Muscle of leg (tissue), 11 donors: ENCODE measurements around the gene AKAP13. TPM values are rescaled to one million over a fixed set of nuclear protein-coding genes. Genes with fewer than 3 reads are reported as not detected.

Experiments
- DNase-seq: peaks from one replicate; pipeline ENCODE4 v3.0.0; 2013
- H3K27ac ChIP-seq: one replicate; pipeline ENCODE4 v1.5.1; 2013; ENCODE audit warnings: mild to moderate bottlenecking, low read length, control low read depth
- H3K27me3 ChIP-seq: one replicate; pipeline ENCODE4 v1.6.1; 2013; ENCODE audit warnings: low read length; ENCODE audit not compliant: control insufficient read depth, insufficient read depth
- H3K36me3 ChIP-seq: one replicate; pipeline ENCODE4 v1.6.1; 2013; ENCODE audit warnings: low read length; ENCODE audit not compliant: control insufficient read depth, insufficient read depth
- H3K4me1 ChIP-seq: one replicate; pipeline ENCODE4 v1.6.1; 2013; ENCODE audit warnings: low read length; ENCODE audit not compliant: control insufficient read depth, insufficient read depth
- H3K4me3 ChIP-seq: one replicate; pipeline ENCODE4 v1.5.1; 2013; ENCODE audit warnings: low read length, control low read depth
- H3K9me3 ChIP-seq: replicated peaks from 2 replicates; pipeline ENCODE4 v1.6.1; 2013; ENCODE audit warnings: low read depth, low read length; ENCODE audit not compliant: control insufficient read depth
- WGBS: methylation state at CpG from one replicate; pipeline ENCODE4 v1.1.5; 2013; ENCODE audit warnings: missing lambda C conversion rate; ENCODE audit not compliant: insufficient coverage; 5-methylcytosine and 5-hydroxymethylcytosine counted together
- polyA plus RNA-seq, 8 donors: library from polyadenylated mRNA; unstranded; fragments of 120-200 nt; gene quantifications; one replicate each; pipeline versions ENCODE4 v1.2.1 to v1.2.3, GENCODE V29; 2013; ENCODE audit warnings: inconsistent platforms in 1 of 8, low replicate concordance in 1 of 8; ENCODE audit not compliant: insufficient read length in 8 of 8, insufficient read depth in 1 of 8
- total RNA-seq: library from RNA; stranded (reverse); fragments of 120-200 nt; gene quantifications from one replicate; pipeline ENCODE4 v1.2.4, GENCODE V29; 2013

Gene AKAP13
- total and polyA plus RNA-seq, 9 donors: 65.2 to 90.9 (median 80.1) TPM

- H3K27ac ChIP-seq: peak overlapping the region; percentile 75
- H3K4me3 ChIP-seq: no peak overlapping the region
- H3K27me3 ChIP-seq: no peaks in the 10 kb centered on the region
- peaks cover 15% of the 10 kb centered on the region for H3K4me1 ChIP-seq
- WGBS: no CpG with 5 or more reads among the region's 7 CpGs
- peaks cover 8% of the 10 kb centered on the region for H3K36me3 ChIP-seq
- no peaks in the 10 kb centered on the region for H3K9me3 ChIP-seq
- DNase-seq: peak; percentile 84
These were observed 322.1 kb downstream of the AKAP13 start for GRCh38 chr15:85702321-85703101.

GRCh38 chr15:85704066-85704465 is 323.7 kb downstream of the AKAP13 start:
- no peak for DNase-seq
- Histone ChIP-seq H3K27ac (peak overlapping the region; percentile 5), H3K4me3 (no peak overlapping the region), H3K27me3 (no peaks in the 10 kb centered on the region), H3K9me3 (no peaks in the 10 kb centered on the region), H3K36me3 (peaks cover 12% of the 10 kb centered on the region), H3K4me1 (peaks cover 24% of the 10 kb centered on the region)
- WGBS: no CpG with 5 or more reads among the region's 4 CpGs

- no CpG with 5 or more reads among the region's 3 CpGs for WGBS
- peaks cover 24% of the 10 kb centered on the region for H3K4me1 ChIP-seq
- H3K36me3 ChIP-seq: peaks cover 14% of the 10 kb centered on the region
- no peaks in the 10 kb centered on the region for H3K27me3 ChIP-seq
- peak; percentile 69 for DNase-seq
- H3K4me3 ChIP-seq: no peak overlapping the region
- no peaks in the 10 kb centered on the region for H3K9me3 ChIP-seq
- peak overlapping the region; percentile 0 for H3K27ac ChIP-seq
These were observed 324.5 kb downstream of the AKAP13 start for GRCh38 chr15:85704720-85705429.

GRCh38 chr15:85706779-85707518 is 326.5 kb downstream of the AKAP13 start:
- Histone ChIP-seq H3K27ac (peak overlapping the region; percentile 91), H3K4me3 (peak overlapping the region; percentile 11), H3K4me1 (peaks cover 24% of the 10 kb centered on the region), H3K36me3 (peaks cover 21% of the 10 kb centered on the region), H3K9me3 (no peaks in the 10 kb centered on the region), H3K27me3 (no peaks in the 10 kb centered on the region)
- DNase-seq: peak; percentile 74
- 20% methylated on average over 1 of the region's 5 CpGs for WGBS

GRCh38 chr15:85707519-85708338 is 327.3 kb downstream of the AKAP13 start:
- peak; percentile 87 for DNase-seq
- Histone ChIP-seq H3K4me1 (peaks cover 22% of the 10 kb centered on the region), H3K27me3 (no peaks in the 10 kb centered on the region), H3K9me3 (no peaks in the 10 kb centered on the region), H3K27ac (peak overlapping the region; percentile 91), H3K4me3 (peak overlapping the region; percentile 11), H3K36me3 (peaks cover 22% of the 10 kb centered on the region)
- WGBS: 10% methylated on average over 1 of the region's 8 CpGs

- H3K27ac ChIP-seq: peak overlapping the region; percentile 91
- H3K9me3 ChIP-seq: no peaks in the 10 kb centered on the region
- H3K27me3 ChIP-seq: no peaks in the 10 kb centered on the region
- H3K36me3 ChIP-seq: peaks cover 25% of the 10 kb centered on the region
- DNase-seq: no peak
- WGBS: 60% methylated on average over 3 of the region's 6 CpGs
- no peak overlapping the region for H3K4me3 ChIP-seq
- peaks cover 22% of the 10 kb centered on the region for H3K4me1 ChIP-seq
These were observed 328.1 kb downstream of the AKAP13 start for GRCh38 chr15:85708402-85708941.

GRCh38 chr15:85709250-85709649 is 328.8 kb downstream of the AKAP13 start:
- peaks cover 22% of the 10 kb centered on the region for H3K4me1 ChIP-seq
- H3K27me3 ChIP-seq: no peaks in the 10 kb centered on the region
- no peak overlapping the region for H3K4me3 ChIP-seq
- H3K27ac ChIP-seq: no peak overlapping the region
- H3K9me3 ChIP-seq: no peaks in the 10 kb centered on the region
- H3K36me3 ChIP-seq: peaks cover 28% of the 10 kb centered on the region
- WGBS: no CpG with 5 or more reads among the region's 2 CpGs
- no peak for DNase-seq

- Histone ChIP-seq H3K36me3 (peaks cover 28% of the 10 kb centered on the region), H3K4me3 (no peak overlapping the region), H3K27me3 (no peaks in the 10 kb centered on the region), H3K27ac (no peak overlapping the region), H3K9me3 (no peaks in the 10 kb centered on the region), H3K4me1 (peaks cover 22% of the 10 kb centered on the region)
- no peak for DNase-seq
- WGBS: 88% methylated on average over 5 of the region's 7 CpGs
These were observed 330.0 kb downstream of the AKAP13 start for GRCh38 chr15:85710340-85710842.

GRCh38 chr15:85711580-85712192 is 331.3 kb downstream of the AKAP13 start:
- Histone ChIP-seq H3K4me1 (peaks cover 16% of the 10 kb centered on the region), H3K27me3 (no peaks in the 10 kb centered on the region), H3K4me3 (no peak overlapping the region), H3K9me3 (no peaks in the 10 kb centered on the region), H3K27ac (no peak overlapping the region), H3K36me3 (peaks cover 38% of the 10 kb centered on the region)
- WGBS: 95% methylated on average over 6 of the region's 7 CpGs
- DNase-seq: no peak
